ENCODE data around the gene BRD3.

The BRD3 gene

DNA sequence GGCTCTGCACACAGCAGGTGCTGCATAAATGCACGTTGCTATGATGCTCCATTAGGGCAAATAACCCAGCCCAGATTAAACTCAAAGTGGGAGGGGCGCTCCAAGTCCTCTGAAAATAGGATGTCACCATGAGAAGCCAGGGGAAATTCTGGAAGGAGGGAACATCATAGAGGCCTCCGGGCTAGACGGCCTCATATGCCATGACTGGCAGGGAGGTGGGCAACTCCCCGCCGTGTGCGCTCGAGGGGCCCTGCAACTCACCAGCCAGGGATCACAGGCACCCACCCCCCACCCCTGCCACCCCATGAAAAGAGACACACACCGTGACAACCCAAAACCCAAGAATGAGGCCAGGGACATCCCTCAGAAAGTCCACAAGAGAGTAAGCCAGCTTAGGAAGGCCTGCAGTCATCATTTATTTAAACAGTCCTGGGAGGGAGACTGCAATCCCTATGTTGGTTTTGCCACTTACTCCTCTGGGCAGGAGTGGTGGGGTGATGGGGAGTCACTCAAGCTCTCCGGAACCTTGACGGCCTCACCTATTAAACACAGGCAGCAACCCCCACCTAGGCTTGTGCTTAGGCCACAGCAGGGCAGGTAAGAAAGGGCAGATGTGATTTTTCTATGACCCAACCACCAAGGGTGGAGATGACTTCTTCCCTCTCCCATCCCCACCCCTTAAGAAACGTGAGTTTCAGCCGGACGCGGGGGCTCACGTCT is 79.7 kb downstream of the BRD3 start:
- in situ Hi-C loops (cut with HindIII; ENCODE audit: low sequenced_read_pairs): no loop called here
- DNase-seq (ENCODE audit: low read depth, low spot score): no peak
- no peak overlapping the region for H3K4me3 ChIP-seq (ENCODE audit: low read depth, low read length)

DNA sequence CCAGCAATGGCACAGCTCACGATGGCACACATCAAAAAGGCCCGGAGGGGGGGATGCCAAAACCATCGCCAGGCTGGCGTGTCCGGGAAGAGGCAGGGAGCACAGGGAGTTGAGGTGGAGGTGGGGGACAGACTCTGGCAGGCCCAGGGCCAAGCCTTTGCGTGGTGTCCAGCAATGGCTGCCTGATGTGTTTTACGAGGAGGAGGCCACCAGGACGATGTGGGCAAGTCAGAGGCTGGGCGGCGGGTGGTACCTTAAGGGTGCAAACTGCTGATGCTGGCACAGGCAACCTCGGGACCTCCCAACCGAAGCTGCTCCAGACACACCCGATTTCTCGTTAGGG is 80.4 kb downstream of the BRD3 start:
- TF ChIP-seq, protein P1, sequence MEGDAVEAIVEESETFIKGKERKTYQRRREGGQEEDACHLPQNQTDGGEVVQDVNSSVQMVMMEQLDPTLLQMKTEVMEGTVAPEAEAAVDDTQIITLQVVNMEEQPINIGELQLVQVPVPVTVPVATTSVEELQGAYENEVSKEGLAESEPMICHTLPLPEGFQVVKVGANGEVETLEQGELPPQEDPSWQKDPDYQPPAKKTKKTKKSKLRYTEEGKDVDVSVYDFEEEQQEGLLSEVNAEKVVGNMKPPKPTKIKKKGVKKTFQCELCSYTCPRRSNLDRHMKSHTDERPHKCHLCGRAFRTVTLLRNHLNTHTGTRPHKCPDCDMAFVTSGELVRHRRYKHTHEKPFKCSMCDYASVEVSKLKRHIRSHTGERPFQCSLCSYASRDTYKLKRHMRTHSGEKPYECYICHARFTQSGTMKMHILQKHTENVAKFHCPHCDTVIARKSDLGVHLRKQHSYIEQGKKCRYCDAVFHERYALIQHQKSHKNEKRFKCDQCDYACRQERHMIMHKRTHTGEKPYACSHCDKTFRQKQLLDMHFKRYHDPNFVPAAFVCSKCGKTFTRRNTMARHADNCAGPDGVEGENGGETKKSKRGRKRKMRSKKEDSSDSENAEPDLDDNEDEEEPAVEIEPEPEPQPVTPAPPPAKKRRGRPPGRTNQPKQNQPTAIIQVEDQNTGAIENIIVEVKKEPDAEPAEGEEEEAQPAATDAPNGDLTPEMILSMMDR (IDR thresholded peaks at IDR 0.05; ENCODE audit: low read depth, low read length): no peak
- H3K4me3 ChIP-seq (ENCODE audit: low read depth, low read length): no peak overlapping the region
- in situ Hi-C loops (cut with HindIII; ENCODE audit: low sequenced_read_pairs): no loop called here
- DNase-seq (ENCODE audit: low read depth, low spot score): no peak

More for the DNA sequence above, 79.7 kb downstream of the BRD3 start:
- TF ChIP-seq, protein P1 (IDR thresholded peaks at IDR 0.05; ENCODE audit: low read depth, low read length): no peak

DNA sequence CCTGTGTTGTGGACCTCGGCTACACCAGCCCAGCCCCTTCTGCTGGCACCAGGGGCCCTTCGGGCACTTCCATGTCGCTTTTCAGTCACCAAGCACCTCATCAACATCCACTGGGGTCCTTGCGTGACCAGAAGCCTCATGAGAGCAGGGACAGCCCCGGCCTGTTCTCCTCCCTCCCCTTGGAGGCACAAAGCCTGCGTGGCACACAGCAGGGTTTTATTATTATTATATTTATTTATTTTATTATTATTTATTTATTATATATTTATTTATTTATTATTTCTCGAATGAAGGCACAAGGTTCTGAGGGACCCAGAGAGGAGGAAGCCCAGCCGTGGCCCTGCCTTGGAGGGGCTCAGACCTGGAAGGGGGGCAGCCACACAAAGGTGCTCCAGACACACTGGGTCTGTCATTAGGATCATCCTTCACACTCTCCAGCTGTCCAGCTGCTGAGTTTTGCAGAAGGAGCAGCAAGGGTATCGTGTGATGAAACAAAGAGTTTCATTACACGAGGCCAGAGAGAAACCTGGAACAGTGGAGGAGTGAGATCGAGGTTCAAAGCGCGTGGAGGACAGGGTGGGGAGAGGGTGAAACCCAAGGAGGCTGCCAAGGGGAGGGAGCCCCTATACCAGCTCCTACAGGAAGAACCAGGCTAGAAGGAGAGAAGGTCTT is 80.9 kb downstream of the BRD3 start:
- in situ Hi-C loops (cut with HindIII; ENCODE audit: low sequenced_read_pairs): no loop called here
- TF ChIP-seq, protein P1 (IDR thresholded peaks at IDR 0.05; ENCODE audit: low read depth, low read length): no peak
- DNase-seq (ENCODE audit: low read depth, low spot score): no peak
- no peak overlapping the region for H3K4me3 ChIP-seq (ENCODE audit: low read depth, low read length)

DNA sequence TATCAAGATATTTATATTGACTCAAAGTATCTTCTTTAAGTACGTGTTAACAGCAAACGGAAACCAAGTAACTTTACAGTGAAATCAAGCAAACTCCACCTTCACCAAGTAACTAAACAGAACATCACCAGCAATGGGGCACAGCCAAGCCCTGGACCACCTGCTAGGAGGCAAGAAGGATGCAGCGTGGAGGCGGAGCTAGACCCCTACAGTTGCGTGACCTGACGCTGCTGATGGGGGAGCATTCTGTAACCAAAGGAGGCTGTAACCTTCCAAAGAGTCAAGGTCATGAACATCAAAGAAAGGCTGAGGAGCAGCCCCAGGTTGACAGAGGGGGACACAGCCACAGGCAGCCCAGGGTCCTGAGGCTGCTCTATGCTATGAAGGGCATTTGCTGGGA is 81.8 kb downstream of the BRD3 start:
- TF ChIP-seq, protein P1 (IDR thresholded peaks at IDR 0.05; ENCODE audit: low read depth, low read length): no peak
- in situ Hi-C loops (cut with HindIII; ENCODE audit: low sequenced_read_pairs): no loop called here
- DNase-seq (ENCODE audit: low read depth, low spot score): no peak
- no peak overlapping the region for H3K4me3 ChIP-seq (ENCODE audit: low read depth, low read length)

DNA sequence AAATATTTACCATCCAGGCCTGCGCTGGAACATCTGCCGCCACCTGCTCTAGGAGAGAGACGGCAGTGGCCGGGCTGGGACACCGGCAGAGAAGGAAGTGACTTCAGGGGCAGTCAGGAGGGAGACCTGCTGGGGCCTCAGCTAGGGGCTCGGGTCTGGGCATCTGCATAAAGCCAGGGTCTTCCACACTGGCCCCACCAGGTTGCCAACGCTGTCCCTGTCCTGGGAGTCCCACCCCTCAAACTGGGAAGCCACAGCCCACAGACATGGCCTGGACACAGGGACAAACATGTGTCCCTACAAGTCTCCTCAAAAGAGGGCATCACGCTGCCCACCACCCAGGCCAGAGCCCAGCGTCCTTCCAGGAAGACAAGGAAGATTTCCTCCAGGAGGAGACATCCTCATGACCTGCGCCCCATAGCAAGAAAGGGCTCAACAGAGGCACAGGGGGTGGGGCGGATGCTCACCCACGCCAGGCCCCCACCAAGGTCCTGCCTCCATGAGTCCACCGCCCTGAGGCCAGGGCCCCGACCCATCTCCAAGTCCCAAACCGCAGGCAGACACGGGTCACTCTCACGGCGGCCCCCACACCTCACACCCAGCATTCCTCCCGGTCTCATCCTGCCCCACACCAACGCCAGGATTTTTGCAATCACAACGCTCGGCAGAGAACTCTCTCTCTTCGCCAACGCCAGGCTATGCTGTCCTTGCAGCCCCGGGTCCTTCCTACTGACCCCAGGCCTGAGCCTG is 84.7 kb downstream of the BRD3 start:
- TF ChIP-seq, protein P1 (IDR thresholded peaks at IDR 0.05; ENCODE audit: low read depth, low read length): no peak
- in situ Hi-C loops (cut with HindIII; ENCODE audit: low sequenced_read_pairs): no loop called here
- DNase-seq (ENCODE audit: low read depth, low spot score): no peak
- no peak overlapping the region for H3K4me3 ChIP-seq (ENCODE audit: low read depth, low read length)

DNA sequence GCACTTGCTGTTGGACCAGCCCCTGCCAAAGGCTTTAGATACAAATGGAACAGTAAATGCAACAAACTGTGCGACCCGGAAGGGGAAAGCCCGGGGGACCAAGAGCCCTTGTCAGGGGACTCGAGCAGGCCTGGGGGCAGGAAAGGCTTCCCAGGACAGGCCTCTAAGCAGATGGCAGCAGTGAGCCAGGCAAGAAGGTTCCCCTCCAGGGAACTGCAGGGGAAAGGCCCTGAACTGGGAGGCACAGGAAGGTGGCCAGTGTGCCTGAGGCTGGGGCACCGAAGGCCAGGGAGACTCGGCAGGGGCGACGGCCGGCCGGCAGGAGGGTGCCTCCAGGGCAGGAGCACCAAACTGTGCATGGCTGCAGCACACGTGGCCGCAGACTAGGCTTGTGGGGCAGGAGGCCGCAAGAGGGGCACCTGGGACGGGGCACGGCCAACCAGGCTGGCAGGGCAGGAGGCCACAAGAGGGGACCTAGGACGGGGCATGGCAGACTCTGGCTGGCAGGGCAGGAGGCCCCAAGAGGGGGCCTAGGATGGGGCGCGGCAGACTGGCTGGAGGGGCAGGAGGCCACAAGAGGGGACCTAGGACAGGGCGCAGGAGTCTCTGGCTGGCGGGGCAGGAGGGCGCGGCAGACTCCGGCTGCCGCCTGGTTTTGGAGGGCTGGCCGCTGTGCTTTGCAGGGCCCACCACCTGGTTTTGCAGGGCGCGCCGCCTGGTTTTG is 85.7 kb downstream of the BRD3 start:
- H3K4me3 ChIP-seq (ENCODE audit: low read depth, low read length): no peak overlapping the region
- TF ChIP-seq, protein P1 (IDR thresholded peaks at IDR 0.05; ENCODE audit: low read depth, low read length): no peak
- in situ Hi-C loops (cut with HindIII; ENCODE audit: low sequenced_read_pairs): no loop called here
- DNase-seq (ENCODE audit: low read depth, low spot score): no peak
